Measurements from ENCODE around the gene LYST. TPM values are rescaled to one million over a fixed set of nuclear protein-coding genes. Genes with fewer than 3 reads are reported as not detected.
"Not testable (repeated sequence)": the region's sequence is repeated elsewhere in the genome, so short reads cannot be mapped to it uniquely, and the experiment has no call there.

Gene LYST
- total RNA-seq, result 52.1 TPM

DNA sequence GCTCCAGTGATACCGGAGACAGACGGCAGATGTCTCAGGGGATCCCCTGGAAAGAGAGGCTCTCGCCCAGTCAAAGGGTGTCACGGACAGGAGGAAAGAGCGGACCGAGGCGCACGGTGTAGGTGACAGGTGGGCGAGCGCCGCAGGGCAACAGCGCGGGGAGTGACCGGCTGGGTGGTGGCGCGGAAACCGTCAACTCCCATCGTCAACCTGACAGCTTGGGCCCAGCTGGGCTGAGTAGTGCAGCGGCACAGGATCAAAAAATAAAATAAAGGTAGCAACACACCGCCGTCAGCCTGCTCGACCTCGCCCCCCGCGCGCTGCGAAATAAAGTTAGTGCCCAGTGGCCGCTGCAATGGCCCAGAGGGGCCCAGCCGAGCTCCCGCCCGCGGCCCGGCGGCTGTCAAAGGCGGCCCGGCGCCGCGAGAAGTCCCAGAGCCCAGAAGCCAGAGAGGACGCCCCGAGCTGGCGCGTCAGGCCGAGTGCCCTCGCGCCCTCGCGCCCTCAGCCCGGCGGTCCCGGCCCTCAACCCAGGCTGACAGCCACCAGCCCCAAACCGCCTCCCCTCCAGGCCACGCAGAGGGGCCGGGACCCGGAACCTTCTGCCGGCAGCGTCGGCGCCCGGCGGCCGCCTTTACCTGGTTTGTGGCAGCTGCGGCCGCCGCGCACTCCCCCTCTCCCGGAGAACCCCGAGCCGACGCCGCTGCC lies at the start of gene LYST:
Gene LYST, minus strand, starts transcription at position 702 of the 708 bp plus-strand sequence. CDS start 36,489 bp downstream, outside the sequence.
- no peak for DNase-seq (ENCODE audit: extremely low spot score in 2 of 2)
- Histone ChIP-seq H3K4me3 (peak within 1 kb of the TSS; percentile 87 to 98), H3K9me3 (no peaks in the 10 kb centered on the region), H3K36me3 (no peaks in the 10 kb centered on the region), H3K27ac (peak within 1 kb of the TSS; percentile 99), H3K27me3 (no peaks in the 10 kb centered on the region), H3K4me1 (peaks cover 49% of the 10 kb centered on the region)
- intact Hi-C loops (cut with DNase I), result loop anchor here (10.0 kb wide), 2 partner anchors 48 to 108 kb away; no protein-coding TSS in a partner anchor
- TF ChIP-seq POLR2AphosphoS5 (IDR thresholded peaks at IDR 0.05; ENCODE audit: insufficient read depth in 1 of 2, low read depth in 1 of 2) (peak in 1 of 2 donors; percentile 36), CTCF (IDR thresholded peaks at IDR 0.05) (peak in 1 of 3 experiments; percentile 16), POLR2A (IDR thresholded peaks at IDR 0.05) (peak in 1 of 2 donors; percentile 76)

DNA sequence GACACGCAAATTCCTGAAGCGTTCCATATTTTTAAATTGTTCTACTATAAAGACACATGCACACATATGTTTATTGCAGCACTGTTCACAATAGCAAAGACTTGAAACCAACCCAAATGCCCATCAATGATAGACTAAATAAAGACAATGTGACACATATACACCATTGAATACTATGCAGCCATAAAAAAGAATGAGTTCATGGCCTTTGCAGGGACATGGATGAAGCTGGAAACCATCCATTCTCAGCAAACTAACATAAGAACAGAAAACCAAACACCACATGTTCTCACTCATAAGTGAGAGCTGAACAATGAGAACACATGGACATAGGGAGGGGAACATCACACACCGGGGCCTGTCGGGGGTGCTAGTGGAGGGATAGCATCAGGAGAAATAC lies 48.8 kb upstream of the LYST start:
- not testable (repeated sequence) for H3K27ac ChIP-seq; DNase-seq (ENCODE audit: extremely low spot score in 2 of 2); H3K36me3 ChIP-seq; H3K27me3 ChIP-seq; H3K9me3 ChIP-seq; H3K4me3 ChIP-seq
- intact Hi-C loops (cut with DNase I), result loop anchor here (10.0 kb wide), 1 partner anchor 51 kb away; the partner anchor contains the start of gene LYST
- H3K4me1 ChIP-seq, result peaks cover 47% of the 10 kb centered on the region

- H3K27me3 ChIP-seq, result no peaks in the 10 kb centered on the region
- H3K4me3 ChIP-seq, result no peak overlapping the region
- no peaks in the 10 kb centered on the region for H3K9me3 ChIP-seq
- H3K27ac ChIP-seq, result no peak overlapping the region
- peaks cover 30% of the 10 kb centered on the region for H3K4me1 ChIP-seq
- no peak for DNase-seq (ENCODE audit: extremely low spot score in 2 of 2)
- H3K36me3 ChIP-seq, result no peaks in the 10 kb centered on the region
- intact Hi-C loops (cut with DNase I), result loop anchor here (10.0 kb wide), 1 partner anchor 49 kb away; the partner anchor contains the start of gene LYST
- TF ChIP-seq POLR2AphosphoS5 (IDR thresholded peaks at IDR 0.05; ENCODE audit: insufficient read depth in 1 of 2, low read depth in 1 of 2), result no peak
- TF ChIP-seq CTCF (IDR thresholded peaks at IDR 0.05), result no peak
- no peak for TF ChIP-seq POLR2A (IDR thresholded peaks at IDR 0.05)
Observed at GRCh38 chr1:235913311-235913710, 46.6 kb upstream of the LYST start.

GRCh38 chr1:235911876-235912275 lies 45.2 kb upstream of the LYST start:
- Histone ChIP-seq H3K4me1 (peaks cover 19% of the 10 kb centered on the region), H3K27me3 (no peaks in the 10 kb centered on the region), H3K4me3 (no peak overlapping the region), H3K9me3 (no peaks in the 10 kb centered on the region), H3K27ac (no peak overlapping the region), H3K36me3 (no peaks in the 10 kb centered on the region)
- DNase-seq (ENCODE audit: extremely low spot score in 2 of 2), result no peak
- intact Hi-C loops (cut with DNase I), result loop anchor here (10.0 kb wide), 1 partner anchor 47 kb away; the partner anchor contains the start of gene LYST
- TF ChIP-seq CTCF (IDR thresholded peaks at IDR 0.05) (no peak), POLR2A (IDR thresholded peaks at IDR 0.05) (no peak), POLR2AphosphoS5 (IDR thresholded peaks at IDR 0.05; ENCODE audit: insufficient read depth in 1 of 2, low read depth in 1 of 2) (no peak)

GRCh38 chr1:235911300-235911662 lies 44.6 kb upstream of the LYST start:
- H3K4me3 ChIP-seq, result no peak overlapping the region
- intact Hi-C loops (cut with DNase I), result loop anchor here (10.0 kb wide), 1 partner anchor 46 kb away; the partner anchor contains the start of gene LYST
- H3K27ac ChIP-seq, result peak overlapping the region; percentile 80
- TF ChIP-seq POLR2AphosphoS5 (IDR thresholded peaks at IDR 0.05; ENCODE audit: insufficient read depth in 1 of 2, low read depth in 1 of 2) (no peak), POLR2A (IDR thresholded peaks at IDR 0.05) (no peak), CTCF (IDR thresholded peaks at IDR 0.05) (no peak)
- no peaks in the 10 kb centered on the region for H3K9me3 ChIP-seq
- H3K27me3 ChIP-seq, result no peaks in the 10 kb centered on the region
- peaks cover 13% of the 10 kb centered on the region for H3K4me1 ChIP-seq
- H3K36me3 ChIP-seq, result no peaks in the 10 kb centered on the region
- no peak for DNase-seq (ENCODE audit: extremely low spot score in 2 of 2)
